Measurements from ENCODE around the gene GPC1. TPM values are rescaled to one million over a fixed set of nuclear protein-coding genes. Genes with fewer than 3 reads are reported as not detected.
A peak's percentile ranks its signal among the peaks of the same experiment; 100 is the strongest.

The GPC1 gene
- total RNA-seq, 4 donors from 2014 or later = 4.4 to 18.2 (median 7.1) TPM

DNA sequence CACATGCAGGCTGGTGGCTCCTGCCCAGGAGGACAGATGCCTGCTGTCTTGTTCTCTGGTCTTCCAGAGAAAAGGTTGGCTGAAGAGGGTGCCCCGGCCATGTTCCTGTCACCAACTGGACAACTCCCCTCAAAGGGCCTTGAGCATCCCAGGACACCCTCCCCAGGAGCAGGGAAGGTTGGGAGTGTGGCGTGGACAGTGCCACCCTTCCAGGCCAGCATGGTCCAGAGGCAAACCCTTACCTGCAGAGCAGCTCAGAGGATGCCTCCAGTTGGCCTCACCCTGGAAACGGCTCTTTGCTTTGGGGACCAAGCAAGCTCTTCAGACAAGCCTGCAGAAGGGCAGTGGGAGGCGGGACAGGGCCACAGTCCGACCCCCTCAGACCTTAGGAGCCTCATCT, 4.9 kb upstream of the GPC1 start:
- Histone ChIP-seq H3K36me3 (no peaks in the 10 kb centered on the region), H3K27me3 (no peaks in the 10 kb centered on the region), H3K27ac (no peak overlapping the region), H3K4me1 (peaks cover 0 to 7% (median 2%) of the 10 kb centered on the region in 4 donors), H3K9me3 (no peaks in the 10 kb centered on the region), H3K4me3 (no peak overlapping the region)
- no peak for TF ChIP-seq POLR2A (IDR thresholded peaks at IDR 0.05)
- no peak for DNase-seq

DNA sequence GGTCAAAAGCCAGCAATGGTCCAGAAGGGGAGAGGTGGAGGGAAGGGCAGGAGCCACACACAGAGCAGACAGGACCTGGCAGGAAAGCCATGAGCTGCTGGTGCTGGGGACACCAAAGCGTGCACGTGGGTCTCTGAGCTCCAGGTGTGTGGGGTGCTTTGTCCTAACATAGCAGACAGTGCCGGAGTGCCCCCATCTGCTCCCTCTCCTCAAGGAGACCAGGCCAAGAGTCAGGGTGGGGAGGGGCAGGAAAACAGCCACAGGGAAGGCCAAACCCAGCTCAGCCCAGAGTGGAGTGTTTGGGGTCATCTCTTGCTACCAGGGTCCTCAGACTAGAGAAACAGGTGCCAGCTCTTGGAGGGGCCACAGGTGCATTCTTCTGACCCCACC, 4.2 kb upstream of the GPC1 start:
- Histone ChIP-seq H3K9me3 (no peaks in the 10 kb centered on the region), H3K36me3 (no peaks in the 10 kb centered on the region), H3K27me3 (peaks cover 0 to under 1% of the 10 kb centered on the region in 2 donors), H3K4me3 (no peak overlapping the region), H3K4me1 (peaks cover 0 to 10% (median 3%) of the 10 kb centered on the region in 4 donors), H3K27ac (no peak overlapping the region)
- DNase-seq = peak in 2 of 3 donors; percentile 36 to 39
- no peak for TF ChIP-seq POLR2A (IDR thresholded peaks at IDR 0.05)
- TF ChIP-seq, protein P1, sequence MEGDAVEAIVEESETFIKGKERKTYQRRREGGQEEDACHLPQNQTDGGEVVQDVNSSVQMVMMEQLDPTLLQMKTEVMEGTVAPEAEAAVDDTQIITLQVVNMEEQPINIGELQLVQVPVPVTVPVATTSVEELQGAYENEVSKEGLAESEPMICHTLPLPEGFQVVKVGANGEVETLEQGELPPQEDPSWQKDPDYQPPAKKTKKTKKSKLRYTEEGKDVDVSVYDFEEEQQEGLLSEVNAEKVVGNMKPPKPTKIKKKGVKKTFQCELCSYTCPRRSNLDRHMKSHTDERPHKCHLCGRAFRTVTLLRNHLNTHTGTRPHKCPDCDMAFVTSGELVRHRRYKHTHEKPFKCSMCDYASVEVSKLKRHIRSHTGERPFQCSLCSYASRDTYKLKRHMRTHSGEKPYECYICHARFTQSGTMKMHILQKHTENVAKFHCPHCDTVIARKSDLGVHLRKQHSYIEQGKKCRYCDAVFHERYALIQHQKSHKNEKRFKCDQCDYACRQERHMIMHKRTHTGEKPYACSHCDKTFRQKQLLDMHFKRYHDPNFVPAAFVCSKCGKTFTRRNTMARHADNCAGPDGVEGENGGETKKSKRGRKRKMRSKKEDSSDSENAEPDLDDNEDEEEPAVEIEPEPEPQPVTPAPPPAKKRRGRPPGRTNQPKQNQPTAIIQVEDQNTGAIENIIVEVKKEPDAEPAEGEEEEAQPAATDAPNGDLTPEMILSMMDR (IDR thresholded peaks at IDR 0.05) = no peak

- peaks cover 3 to 16% (median 8%) of the 10 kb centered on the region in 4 donors for H3K4me1 ChIP-seq
- TF ChIP-seq, protein P1 (IDR thresholded peaks at IDR 0.05) = no peak
- TF ChIP-seq POLR2A (IDR thresholded peaks at IDR 0.05) = no peak
- DNase-seq = peak in 1 of 3 donors; percentile 41
- H3K9me3 ChIP-seq = no peaks in the 10 kb centered on the region
- H3K27ac ChIP-seq = no peak overlapping the region
- no peaks in the 10 kb centered on the region for H3K36me3 ChIP-seq
- no peak overlapping the region for H3K4me3 ChIP-seq
- peaks cover 0 to 7% of the 10 kb centered on the region in 2 donors for H3K27me3 ChIP-seq
Observed at GRCh38 chr2:240431661-240432424, 3.6 kb upstream of the GPC1 start.

- Histone ChIP-seq H3K36me3 (no peaks in the 10 kb centered on the region), H3K27ac (no peak overlapping the region), H3K4me3 (no peak overlapping the region), H3K27me3 (peaks cover 0 to 7% of the 10 kb centered on the region in 2 donors), H3K4me1 (peaks cover 3 to 22% (median 8%) of the 10 kb centered on the region in 4 donors), H3K9me3 (no peaks in the 10 kb centered on the region)
- no peak for TF ChIP-seq POLR2A (IDR thresholded peaks at IDR 0.05)
- TF ChIP-seq, protein P1 (IDR thresholded peaks at IDR 0.05) = no peak
- no peak for DNase-seq
Observed at GRCh38 chr2:240432430-240432819, 3.0 kb upstream of the GPC1 start.

DNA sequence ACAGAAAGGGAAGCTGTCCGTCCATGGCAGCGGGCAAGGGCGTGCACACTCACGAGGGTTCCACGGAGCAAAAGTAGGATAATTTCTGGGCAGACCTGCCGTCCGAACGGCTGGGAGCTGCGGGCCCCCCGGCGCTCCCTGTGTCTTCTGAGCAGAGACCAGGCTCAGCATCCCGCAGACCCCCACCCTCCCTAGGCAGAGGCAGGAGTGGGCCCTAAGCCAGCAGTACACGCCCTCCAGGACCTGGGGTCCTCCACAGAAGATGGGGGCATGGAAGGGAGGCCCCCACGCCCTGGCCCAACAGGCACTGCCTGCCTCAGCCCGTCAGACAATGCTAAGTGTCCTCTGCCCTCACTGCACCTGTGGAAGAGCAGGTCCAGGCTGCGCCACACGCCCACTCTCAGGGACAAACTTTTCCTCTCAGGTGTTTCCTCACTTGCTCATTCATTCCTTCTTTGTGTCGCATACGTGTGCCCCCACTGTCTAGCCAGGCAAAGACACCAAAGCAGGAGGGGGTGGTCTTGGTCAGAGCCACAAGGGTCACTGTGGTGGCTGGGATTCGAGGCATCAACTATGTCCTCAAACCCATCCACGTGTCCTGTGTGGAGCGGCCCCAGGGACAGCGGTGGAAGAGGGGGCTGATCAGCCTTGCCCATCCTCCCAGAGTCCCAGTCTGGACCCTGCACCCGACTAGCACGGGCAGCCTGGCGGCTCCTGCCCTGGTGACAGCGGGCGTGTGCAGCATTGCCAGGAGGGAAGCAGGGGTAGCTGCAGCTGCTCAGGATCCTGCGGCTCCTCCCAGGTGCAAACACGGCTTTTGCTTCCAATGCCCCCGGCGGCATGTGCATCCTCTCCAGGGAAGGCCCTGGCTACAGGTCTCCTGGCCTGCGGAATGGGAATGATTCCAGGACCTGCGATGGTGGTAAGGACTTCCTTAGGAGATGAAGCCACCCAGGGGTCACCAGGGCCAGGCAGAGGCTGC, 2.4 kb upstream of the GPC1 start:
- TF ChIP-seq, protein P1 (IDR thresholded peaks at IDR 0.05) = no peak
- TF ChIP-seq POLR2A (IDR thresholded peaks at IDR 0.05) = no peak
- peak in 2 of 3 donors; percentile 40 to 42 for DNase-seq

More for the DNA sequence above, 2.4 kb upstream of the GPC1 start:
- Histone ChIP-seq H3K27me3 (peaks cover 0 to 7% of the 10 kb centered on the region in 2 donors), H3K9me3 (no peaks in the 10 kb centered on the region), H3K27ac (no peak overlapping the region), H3K4me1 (peaks cover 3 to 29% (median 8%) of the 10 kb centered on the region in 4 donors), H3K36me3 (no peaks in the 10 kb centered on the region), H3K4me3 (no peak overlapping the region)

Measured in Peyer's patch (tissue), 4 donors.